K562 (cell line): ENCODE results near the gene CROCC2. TPM values are rescaled to one million over a fixed set of nuclear protein-coding genes. Genes with fewer than 3 reads are reported as not detected.

Experiments
- AFF4 ChIP-seq: sonication (generic); formaldehyde crosslinking; IDR thresholded peaks from 2 replicates; pipeline ENCODE4 v1.8.0; 2023; ENCODE audit warnings: mild to moderate bottlenecking, missing genetic modification reagents
- E2F6 ChIP-seq, 2 experiments: IDR thresholded peaks; 2 replicates each; pipeline ENCODE4 v1.6.1; 2011; ENCODE audit warnings: borderline replicate concordance in 1 of 2, control low read depth in 1 of 2, low read depth in 1 of 2, low read length in 1 of 2, mild to moderate bottlenecking in 1 of 2, mixed read lengths in 1 of 2, moderate library complexity in 1 of 2; ENCODE audit not compliant: insufficient read depth in 1 of 2, insufficient read length in 1 of 2, poor library complexity in 1 of 2, severe bottlenecking in 1 of 2; ENCODE audit errors: extremely low read depth in 1 of 2
- RAD51 ChIP-seq: fragments of 450-650 bp; IDR thresholded peaks from 2 replicates; pipeline ENCODE4 v1.7.1; 2016; ENCODE audit warnings: low read depth, mild to moderate bottlenecking, borderline replicate concordance
- SREBF1 ChIP-seq: fragments of 150-350 bp; IDR thresholded peaks from 2 replicates; pipeline ENCODE4 v1.6.1; 2014; ENCODE audit warnings: antibody characterized with exemption, low read depth, low read length, borderline replicate concordance
- ZBTB17 ChIP-seq: fragments of 450-650 bp; formaldehyde crosslinking; IDR thresholded peaks from 2 replicates; pipeline ENCODE4 v1.4.0; 2020; ENCODE audit warnings: mild to moderate bottlenecking
- ZBTB40 ChIP-seq, 2 experiments: fragments of 450-650 bp in 1 of 2; sonication (generic) in 1 of 2; formaldehyde crosslinking in 1 of 2; IDR thresholded peaks; 2 replicates each; pipeline versions ENCODE4 v1.7.1 to v1.9.0; 2016 to 2022; ENCODE audit warnings: inconsistent platforms in 1 of 2, mild to moderate bottlenecking in 1 of 2, missing genetic modification reagents in 1 of 2
- ZNF644 ChIP-seq: fragments of 200-800 bp; sonication (Bioruptor generic); IDR thresholded peaks from 2 replicates; pipeline ENCODE4 v1.6.1; 2016; ENCODE audit warnings: low read depth, missing genetic modification characterization, missing compliant biosample characterization
- polyA plus RNA-seq, 8 experiments: library from polyadenylated mRNA; depleted of rRNA in 4 of 8; stranded (reverse) in 5 of 8; unstranded in 3 of 8; fragments of >200 nt; fragmentation: Nextera tagmentation in 2 of 8; fragmentation: Illumina TruSeq in 1 of 8; extraction: Ambion mirVana in 2 of 8; extraction: Trizol in 1 of 8; gene quantifications; 2 replicates each; pipeline versions ENCODE4 v1.2.1 to v1.2.3, GENCODE V29; 2011 to 2014; ENCODE audit warnings: inconsistent platforms in 1 of 8, missing spikeins in 1 of 8
- total RNA-seq, 7 experiments: library from RNA; depleted of rRNA in 6 of 7; stranded (reverse); fragments of >200 nt in 6 of 7; fragmentation: Illumina TruSeq in 2 of 7; extraction: Trizol in 2 of 7; gene quantifications; 2 replicates each; pipeline versions ENCODE4 v1.2.1 to v1.2.3, GENCODE V29; 2011 to 2021; ENCODE audit warnings: low replicate concordance in 1 of 7

Gene CROCC2
- total and polyA plus RNA-seq, 9 of the 15 experiments (the other 6 are each of a cell fraction or from before 2014, with no cell fraction given), result not detected

- TF ChIP-seq ZBTB40 (IDR thresholded peaks at IDR 0.05) (no peak), ZBTB40 (CRISPR knock-in tag; IDR thresholded peaks at IDR 0.05) (no peak), AFF4 (CRISPR knock-in tag) (no peak), RAD51 (no peak), E2F6 (IDR thresholded peaks at IDR 0.05; ENCODE audit: borderline replicate concordance in 1 of 2, extremely low read depth in 1 of 2, insufficient read depth in 1 of 2, insufficient read length in 1 of 2, low read depth in 1 of 2, low read length in 1 of 2, poor library complexity in 1 of 2, severe bottlenecking in 1 of 2) (no peak), ZBTB17 (CRISPR knock-in tag) (no peak), SREBF1 (no peak), ZNF644 (tag) (no peak)
Observed at GRCh38 chr2:240959941-240960308, 53.8 kb downstream of the CROCC2 start (continued).
